ENCODE results near the gene C2CD4D. TPM values are rescaled to one million over a fixed set of nuclear protein-coding genes. Genes with fewer than 3 reads are reported as not detected.
"Not testable (repeated sequence)": the region's sequence is repeated elsewhere in the genome, so short reads cannot be mapped to it uniquely, and the experiment has no call there.

Gene C2CD4D
- total RNA-seq, 2 donors from 2014 or later: 0.81 to 0.92 TPM

- DNase-seq (no peak), ATAC-seq (no peak)
- intact Hi-C loops (cut with DNase I, micrococcal nuclease): no loop called here
Observed at GRCh38 chr1:151860504-151861187, 21.0 kb upstream of the C2CD4D start.

- DNase-seq (no peak), ATAC-seq (no peak)
- intact Hi-C loops (cut with DNase I, micrococcal nuclease): no loop called here
Observed at GRCh38 chr1:151859891-151860293, 20.3 kb upstream of the C2CD4D start.

- intact Hi-C loops (cut with DNase I, micrococcal nuclease): no loop called here
- DNase-seq (no peak), ATAC-seq (no peak)
Observed at GRCh38 chr1:151858886-151859665, 19.5 kb upstream of the C2CD4D start.

GRCh38 chr1:151858030-151858746, 18.6 kb upstream of the C2CD4D start:
- intact Hi-C loops (cut with DNase I, micrococcal nuclease): no loop called here

GRCh38 chr1:151855933-151856332, 16.3 kb upstream of the C2CD4D start:
- intact Hi-C loops (cut with DNase I, micrococcal nuclease): no loop called here
- ATAC-seq (no peak), DNase-seq (no peak)

More at GRCh38 chr1:151858030-151858746, 18.6 kb upstream of the C2CD4D start:
- DNase-seq: no peak
- no peak for ATAC-seq

- DNase-seq; ATAC-seq; intact Hi-C loops (cut with DNase I, micrococcal nuclease): not testable (repeated sequence)
Observed at GRCh38 chr1:151855516-151855915, 15.9 kb upstream of the C2CD4D start.

- no peak for DNase-seq
- intact Hi-C loops (cut with DNase I, micrococcal nuclease): no loop called here
- ATAC-seq: no peak
Observed at GRCh38 chr1:151854658-151855057, 15.0 kb upstream of the C2CD4D start.

- intact Hi-C loops (cut with DNase I, micrococcal nuclease): no loop called here
- no peak for ATAC-seq
- DNase-seq: no peak
Observed at GRCh38 chr1:151853411-151853943, 13.9 kb upstream of the C2CD4D start, which contains the start of gene THEM5. Gene THEM5, minus strand, starts transcription at chr1:151853712. Its CDS starts 147 bp downstream, at chr1:151853565.

- no peak for DNase-seq
- intact Hi-C loops (cut with DNase I, micrococcal nuclease): no loop called here
- ATAC-seq: no peak
Observed at GRCh38 chr1:151852733-151853132, 13.1 kb upstream of the C2CD4D start.

- intact Hi-C loops (cut with DNase I, micrococcal nuclease): no loop called here
- DNase-seq (no peak), ATAC-seq (no peak)
Observed at GRCh38 chr1:151851886-151852285, 12.3 kb upstream of the C2CD4D start.

- ATAC-seq (no peak), DNase-seq (no peak)
- intact Hi-C loops (cut with DNase I, micrococcal nuclease): no loop called here
Observed at GRCh38 chr1:151849871-151850270, 10.3 kb upstream of the C2CD4D start.

- no peak for ATAC-seq
- intact Hi-C loops (cut with DNase I, micrococcal nuclease): no loop called here
- DNase-seq: no peak
Observed at GRCh38 chr1:151849126-151849525, 9.5 kb upstream of the C2CD4D start.

GRCh38 chr1:151847867-151848596, 8.4 kb upstream of the C2CD4D start:
- ATAC-seq (no peak), DNase-seq (no peak)
- intact Hi-C loops (cut with DNase I, micrococcal nuclease): no loop called here

GRCh38 chr1:151846686-151847237, 7.1 kb upstream of the C2CD4D start:
- no peak for ATAC-seq
- intact Hi-C loops (cut with DNase I, micrococcal nuclease): no loop called here
- DNase-seq: no peak

- intact Hi-C loops (cut with DNase I, micrococcal nuclease): no loop called here
- ATAC-seq (no peak), DNase-seq (no peak)
Observed at GRCh38 chr1:151846062-151846568, 6.5 kb upstream of the C2CD4D start.

- no peak for DNase-seq
- no peak for ATAC-seq
- intact Hi-C loops (cut with DNase I, micrococcal nuclease): no loop called here
Observed at GRCh38 chr1:151843398-151843797, 3.8 kb upstream of the C2CD4D start.

GRCh38 chr1:151841141-151841540, 1.5 kb upstream of the C2CD4D start:
- ATAC-seq: no peak
- DNase-seq: no peak
- intact Hi-C loops (cut with DNase I, micrococcal nuclease): no loop called here

GRCh38 chr1:151840421-151840820, 801 bp upstream of the C2CD4D start:
- ATAC-seq (no peak), DNase-seq (no peak)
- intact Hi-C loops (cut with DNase I, micrococcal nuclease): no loop called here
